Spleen (tissue), 7 donors: ENCODE data around the gene HAPLN1.

Source experiments
- CTCF ChIP-seq, 11 experiments: fragments of 200-600 bp in 7 of 11; fragments of 450-650 bp in 4 of 11; sonication (generic) in 4 of 11; IDR thresholded peaks in 8 of 11; conservative IDR thresholded peaks in 3 of 11; 1 replicate in 7 of 11; 2 replicates in 4 of 11; pipeline versions ENCODE4 v1.4.0 to v1.8.0; 2016 to 2021; ENCODE audit warnings: antibody characterized with exemption in 11 of 11, inconsistent platforms in 4 of 11, mild to moderate bottlenecking in 1 of 11
- POLR2A ChIP-seq, 3 donors: fragments of 450-650 bp; IDR thresholded peaks; one replicate each; pipeline ENCODE4 v1.5.1; 2017; ENCODE audit warnings: antibody characterized with exemption in 3 of 3, mild to moderate bottlenecking in 1 of 3
- POLR2AphosphoS5 ChIP-seq, 3 donors: sonication (generic); formaldehyde crosslinking; IDR thresholded peaks; one replicate each; pipeline ENCODE4 v1.5.1; 2017; ENCODE audit warnings: antibody characterized with exemption in 3 of 3
- donor health status: DM: no; HTN: no; CAD: no; lungs with moderate emphysema.
- donor health status: DM: no; HTN: no; CAD: no.
- donor health status: DM: no; HTN: no; CAD: no.

GRCh38 chr5:83751201-83751600 is 30.5 kb upstream of the HAPLN1 start:
- TF ChIP-seq CTCF (IDR thresholded peaks at IDR 0.05 in 8 of 11, conservative IDR thresholded peaks at IDR 0.05 in 3 of 11) (no peak), POLR2AphosphoS5 (IDR thresholded peaks at IDR 0.05) (no peak), POLR2A (IDR thresholded peaks at IDR 0.05) (no peak)
